Thyroid gland (tissue), 4 donors: ENCODE data around the gene LPP. TPM values are rescaled to one million over a fixed set of nuclear protein-coding genes. Genes with fewer than 3 reads are reported as not detected.

Experiments used
- DNase-seq, 2 donors: peaks; one replicate each; pipeline ENCODE4 v3.0.0-alpha.2; 2019
- H3K27ac ChIP-seq, 3 donors: fragments of 200-600 bp; sonication (generic); 1 replicate in 2 of 3; 2 replicates in 1 of 3; pipeline ENCODE4 v1.5.1; 2016 to 2019; ENCODE audit warnings: mild to moderate bottlenecking in 1 of 3, moderate library complexity in 1 of 3
- H3K27me3 ChIP-seq: fragments of 200-600 bp; sonication (generic); one replicate; pipeline ENCODE4 v1.5.1; 2019
- H3K36me3 ChIP-seq, 2 donors: fragments of 200-600 bp; sonication (generic); one replicate each; pipeline ENCODE4 v1.5.1; 2016 to 2019
- H3K4me1 ChIP-seq, 2 donors: fragments of 200-600 bp; sonication (generic); one replicate each; pipeline ENCODE4 v1.5.1; 2017 to 2019
- H3K4me3 ChIP-seq, 3 donors: fragments of 200-600 bp; sonication (generic); replicated peaks in 1 of 3; 1 replicate in 2 of 3; 2 replicates in 1 of 3; pipeline ENCODE4 v1.5.1; 2016; ENCODE audit warnings: mild to moderate bottlenecking in 1 of 3
- H3K9me3 ChIP-seq: fragments of 200-600 bp; sonication (generic); one replicate; pipeline ENCODE4 v1.5.1; 2017
- POLR2A ChIP-seq, 2 donors: fragments of 450-650 bp; IDR thresholded peaks; one replicate each; pipeline ENCODE4 v1.6.1; 2017; ENCODE audit warnings: antibody characterized with exemption in 2 of 2, mild to moderate bottlenecking in 2 of 2, moderate library complexity in 1 of 2
- whole genome bisulfite sequencing, 2 donors: methylation state at CpG; one replicate each; pipeline ENCODE4 v1.1.5; 2017; 5-methylcytosine and 5-hydroxymethylcytosine counted together
- intact Hi-C: fragments of 100-400 bp; cut with DNase I; formaldehyde crosslinking; loops from one replicate; pipeline ENCODE4 v1.15.1; 2023
- total RNA-seq, 4 donors: library from RNA; depleted of rRNA; stranded (reverse); fragments of >200 nt; gene quantifications; one replicate each; pipeline ENCODE4 v1.2.3, GENCODE V29; 2016
- TF ChIP-seq, protein P1 (sequence below), 6 experiments: fragments of 200-600 bp in 3 of 6; fragments of 450-650 bp in 3 of 6; sonication (generic) in 3 of 6; IDR thresholded peaks; one replicate each; pipeline ENCODE4 v1.5.1; 2016 to 2019; ENCODE audit warnings: antibody characterized with exemption in 6 of 6, mild to moderate bottlenecking in 2 of 6, inconsistent platforms in 1 of 6, moderate library complexity in 1 of 6

The LPP gene
- total RNA-seq, 4 donors from 2014 or later = 79.0 to 141 (median 82.8) TPM

DNA sequence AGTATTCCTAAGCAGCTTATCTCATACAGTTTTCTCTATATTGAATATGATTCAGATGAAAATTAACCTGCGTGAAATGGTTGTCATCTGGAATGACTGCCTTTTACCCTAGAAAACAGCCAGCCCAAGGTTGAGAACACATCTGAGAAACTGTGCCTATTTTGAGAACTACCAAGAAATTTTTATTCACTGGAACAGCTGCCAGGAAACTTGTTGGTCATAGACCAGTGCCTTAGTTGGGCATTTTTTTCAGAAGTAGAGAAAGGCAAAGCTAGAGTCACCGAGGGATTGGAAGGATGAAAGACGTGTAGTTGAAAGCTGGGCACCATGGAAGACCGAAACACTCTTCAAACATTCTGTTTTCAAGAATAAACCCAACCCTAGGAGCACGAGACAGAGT lies 277.1 kb downstream of the LPP start:
- H3K4me3 ChIP-seq = no peak overlapping the region
- no peaks in the 10 kb centered on the region for H3K9me3 ChIP-seq
- H3K36me3 ChIP-seq = no peaks in the 10 kb centered on the region
- intact Hi-C loops = no loop called here
- H3K27ac ChIP-seq = no peak overlapping the region
- no peaks in the 10 kb centered on the region for H3K27me3 ChIP-seq
- DNase-seq = no peak
- H3K4me1 ChIP-seq = peaks cover 0 to 5% of the 10 kb centered on the region in 2 donors
- 82 to 93% methylated on average over 5 of the region's 5 CpGs for WGBS, 2 donors
- no peak for TF ChIP-seq POLR2A (IDR thresholded peaks at IDR 0.05)
- TF ChIP-seq, protein P1, sequence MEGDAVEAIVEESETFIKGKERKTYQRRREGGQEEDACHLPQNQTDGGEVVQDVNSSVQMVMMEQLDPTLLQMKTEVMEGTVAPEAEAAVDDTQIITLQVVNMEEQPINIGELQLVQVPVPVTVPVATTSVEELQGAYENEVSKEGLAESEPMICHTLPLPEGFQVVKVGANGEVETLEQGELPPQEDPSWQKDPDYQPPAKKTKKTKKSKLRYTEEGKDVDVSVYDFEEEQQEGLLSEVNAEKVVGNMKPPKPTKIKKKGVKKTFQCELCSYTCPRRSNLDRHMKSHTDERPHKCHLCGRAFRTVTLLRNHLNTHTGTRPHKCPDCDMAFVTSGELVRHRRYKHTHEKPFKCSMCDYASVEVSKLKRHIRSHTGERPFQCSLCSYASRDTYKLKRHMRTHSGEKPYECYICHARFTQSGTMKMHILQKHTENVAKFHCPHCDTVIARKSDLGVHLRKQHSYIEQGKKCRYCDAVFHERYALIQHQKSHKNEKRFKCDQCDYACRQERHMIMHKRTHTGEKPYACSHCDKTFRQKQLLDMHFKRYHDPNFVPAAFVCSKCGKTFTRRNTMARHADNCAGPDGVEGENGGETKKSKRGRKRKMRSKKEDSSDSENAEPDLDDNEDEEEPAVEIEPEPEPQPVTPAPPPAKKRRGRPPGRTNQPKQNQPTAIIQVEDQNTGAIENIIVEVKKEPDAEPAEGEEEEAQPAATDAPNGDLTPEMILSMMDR (IDR thresholded peaks at IDR 0.05) = no peak

DNA sequence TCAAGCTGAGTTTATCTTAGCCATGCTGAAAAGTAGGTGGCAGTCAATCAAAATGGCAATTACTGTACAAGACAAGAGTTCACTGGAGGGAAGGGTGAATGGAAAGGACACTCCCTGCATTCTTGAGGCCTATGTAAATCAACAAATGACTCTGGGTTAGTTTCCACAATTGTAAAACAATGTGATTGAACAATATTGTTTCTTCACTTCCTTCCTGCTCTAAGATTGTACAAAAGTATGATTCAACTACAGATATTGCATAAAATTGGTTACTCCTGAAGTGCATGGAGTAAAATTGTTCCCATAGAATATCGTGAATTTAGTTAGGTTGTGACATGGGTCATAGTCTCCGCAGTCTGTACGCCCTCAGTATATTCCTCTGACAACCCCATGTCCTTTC lies 277.6 kb downstream of the LPP start:
- Histone ChIP-seq H3K4me1 (peaks cover 0 to 5% of the 10 kb centered on the region in 2 donors), H3K27me3 (no peaks in the 10 kb centered on the region), H3K36me3 (no peaks in the 10 kb centered on the region), H3K27ac (no peak overlapping the region), H3K9me3 (no peaks in the 10 kb centered on the region), H3K4me3 (no peak overlapping the region)
- TF ChIP-seq, protein P1 (IDR thresholded peaks at IDR 0.05) = no peak
- no peak for TF ChIP-seq POLR2A (IDR thresholded peaks at IDR 0.05)
- intact Hi-C loops = no loop called here
- DNase-seq = no peak
- 91 to 95% methylated on average over 3 of the region's 3 CpGs for WGBS, 2 donors

DNA sequence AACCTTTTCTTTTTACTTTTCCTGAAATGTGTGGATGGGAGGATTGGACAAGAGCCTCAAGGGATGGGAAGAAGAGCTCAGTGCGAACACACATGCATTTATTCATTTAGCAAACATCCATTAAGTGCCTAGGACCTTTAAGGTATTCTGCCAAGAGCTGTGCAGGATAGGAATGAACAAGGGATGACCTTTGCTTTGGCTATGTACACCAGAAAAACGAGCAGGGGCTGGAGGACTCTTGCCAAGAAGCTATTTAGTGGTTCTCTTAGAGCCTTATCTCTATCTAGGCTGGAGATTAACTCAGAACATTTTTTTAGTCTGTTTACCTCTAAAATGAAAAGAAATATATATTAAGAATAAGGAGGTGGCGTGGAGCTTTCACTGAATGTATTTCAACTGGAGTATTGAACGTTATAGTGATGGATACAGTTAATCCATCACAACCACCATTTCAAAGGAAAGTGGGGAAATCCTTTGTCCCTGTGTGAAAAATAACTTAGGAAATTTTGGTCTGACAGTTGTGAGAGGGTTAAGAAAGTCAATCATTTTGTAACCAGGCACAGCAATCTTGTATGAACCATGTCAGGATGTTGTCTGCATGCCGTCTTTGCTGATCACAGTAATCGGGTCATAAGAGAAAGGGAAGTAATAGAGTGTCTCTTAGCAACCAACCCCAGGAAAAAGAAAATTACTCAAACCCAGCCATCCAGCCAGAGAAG lies 279.0 kb downstream of the LPP start:
- TF ChIP-seq, protein P1 (IDR thresholded peaks at IDR 0.05) = no peak
- no peak for TF ChIP-seq POLR2A (IDR thresholded peaks at IDR 0.05)
- no peaks in the 10 kb centered on the region for H3K36me3 ChIP-seq
- intact Hi-C loops = no loop called here
- 68% methylated on average over 6 of the region's 6 CpGs for WGBS, 2 donors
- peaks cover 0 to 5% of the 10 kb centered on the region in 2 donors for H3K4me1 ChIP-seq
- no peak overlapping the region for H3K27ac ChIP-seq
- no peak for DNase-seq
- H3K4me3 ChIP-seq = no peak overlapping the region
- H3K27me3 ChIP-seq = no peaks in the 10 kb centered on the region
- H3K9me3 ChIP-seq = no peaks in the 10 kb centered on the region

DNA sequence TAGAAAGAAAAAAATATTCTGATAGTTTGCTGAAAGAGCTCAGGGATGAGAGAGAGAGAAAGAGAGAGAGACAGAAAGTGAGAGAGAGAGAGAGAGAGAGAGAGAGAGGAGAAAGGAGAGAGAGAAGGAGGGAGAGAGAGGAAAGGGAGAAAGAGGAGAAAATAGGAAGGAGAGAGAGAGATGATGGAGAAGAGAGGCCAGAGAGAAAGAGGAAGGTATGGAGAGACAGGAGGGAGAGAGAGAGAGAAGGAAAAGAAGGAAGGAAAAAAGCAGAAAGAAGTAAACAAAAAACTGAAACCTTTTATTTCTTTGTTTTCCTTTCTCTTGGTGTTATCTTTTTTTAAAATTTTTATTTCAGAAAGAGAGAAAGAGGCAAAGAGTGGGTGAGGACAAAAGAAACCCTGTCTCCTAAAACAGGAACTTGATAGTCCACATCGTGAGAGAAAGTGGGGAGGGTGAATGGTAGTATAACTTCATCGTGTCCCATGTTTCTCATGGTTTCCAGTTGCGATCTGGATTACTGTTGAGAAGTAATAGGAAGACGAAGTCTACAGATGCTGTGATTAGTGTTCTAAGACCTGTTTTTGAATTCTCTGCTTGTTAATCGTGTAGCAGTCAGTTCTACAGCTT lies 279.7 kb downstream of the LPP start:
- no peak for TF ChIP-seq POLR2A (IDR thresholded peaks at IDR 0.05)
- TF ChIP-seq, protein P1 (IDR thresholded peaks at IDR 0.05) = no peak
- peaks cover 0 to 5% of the 10 kb centered on the region in 2 donors for H3K4me1 ChIP-seq
- H3K27me3 ChIP-seq = no peaks in the 10 kb centered on the region
- DNase-seq = no peak
- 91 to 92% methylated on average over 5 of the region's 5 CpGs for WGBS, 2 donors
- H3K9me3 ChIP-seq = no peaks in the 10 kb centered on the region
- no peaks in the 10 kb centered on the region for H3K36me3 ChIP-seq
- H3K4me3 ChIP-seq = no peak overlapping the region
- intact Hi-C loops = no loop called here
- no peak overlapping the region for H3K27ac ChIP-seq

DNA sequence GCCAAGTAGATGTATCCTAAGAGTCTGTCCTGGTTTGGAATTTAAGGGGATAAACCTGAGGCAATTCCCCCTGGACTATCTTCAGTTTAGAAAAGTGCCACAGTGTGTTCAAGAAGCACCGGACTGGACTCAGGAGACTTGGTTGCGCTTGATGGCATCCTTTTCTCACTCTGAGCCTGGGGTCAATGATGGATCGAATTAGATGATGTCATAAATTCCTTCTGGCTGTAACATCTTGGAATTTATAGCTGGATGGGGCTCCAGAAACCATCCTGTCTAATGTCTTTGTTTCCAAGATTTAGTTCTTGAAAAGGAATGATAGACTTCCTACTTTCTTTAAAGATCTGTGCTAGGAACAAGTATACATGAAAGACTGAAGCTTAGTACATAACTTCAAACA lies 280.6 kb downstream of the LPP start:
- Histone ChIP-seq H3K36me3 (no peaks in the 10 kb centered on the region), H3K27ac (no peak overlapping the region), H3K9me3 (no peaks in the 10 kb centered on the region), H3K4me3 (no peak overlapping the region), H3K4me1 (peaks cover 0 to 5% of the 10 kb centered on the region in 2 donors), H3K27me3 (no peaks in the 10 kb centered on the region)
- TF ChIP-seq, protein P1 (IDR thresholded peaks at IDR 0.05) = no peak
- no peak for TF ChIP-seq POLR2A (IDR thresholded peaks at IDR 0.05)
- intact Hi-C loops = no loop called here
- 85 to 99% methylated on average over 3 of the region's 3 CpGs for WGBS, 2 donors
- DNase-seq = no peak
